Testis (tissue), 2 donors: Measurements from ENCODE around the gene AAK1.

Source experiments
- POLR2A ChIP-seq: fragments of 450-650 bp; IDR thresholded peaks from one replicate; pipeline ENCODE4 v1.6.1; 2017; ENCODE audit warnings: antibody characterized with exemption, mild to moderate bottlenecking, moderate library complexity
- TF ChIP-seq, protein P1 (sequence below), 3 experiments: fragments of 450-650 bp in 2 of 3; fragments of 200-600 bp in 1 of 3; sonication (generic) in 1 of 3; IDR thresholded peaks; one replicate each; pipeline ENCODE4 v1.5.1; 2016 to 2019; ENCODE audit warnings: antibody characterized with exemption in 3 of 3, mild to moderate bottlenecking in 2 of 3, moderate library complexity in 1 of 3

DNA sequence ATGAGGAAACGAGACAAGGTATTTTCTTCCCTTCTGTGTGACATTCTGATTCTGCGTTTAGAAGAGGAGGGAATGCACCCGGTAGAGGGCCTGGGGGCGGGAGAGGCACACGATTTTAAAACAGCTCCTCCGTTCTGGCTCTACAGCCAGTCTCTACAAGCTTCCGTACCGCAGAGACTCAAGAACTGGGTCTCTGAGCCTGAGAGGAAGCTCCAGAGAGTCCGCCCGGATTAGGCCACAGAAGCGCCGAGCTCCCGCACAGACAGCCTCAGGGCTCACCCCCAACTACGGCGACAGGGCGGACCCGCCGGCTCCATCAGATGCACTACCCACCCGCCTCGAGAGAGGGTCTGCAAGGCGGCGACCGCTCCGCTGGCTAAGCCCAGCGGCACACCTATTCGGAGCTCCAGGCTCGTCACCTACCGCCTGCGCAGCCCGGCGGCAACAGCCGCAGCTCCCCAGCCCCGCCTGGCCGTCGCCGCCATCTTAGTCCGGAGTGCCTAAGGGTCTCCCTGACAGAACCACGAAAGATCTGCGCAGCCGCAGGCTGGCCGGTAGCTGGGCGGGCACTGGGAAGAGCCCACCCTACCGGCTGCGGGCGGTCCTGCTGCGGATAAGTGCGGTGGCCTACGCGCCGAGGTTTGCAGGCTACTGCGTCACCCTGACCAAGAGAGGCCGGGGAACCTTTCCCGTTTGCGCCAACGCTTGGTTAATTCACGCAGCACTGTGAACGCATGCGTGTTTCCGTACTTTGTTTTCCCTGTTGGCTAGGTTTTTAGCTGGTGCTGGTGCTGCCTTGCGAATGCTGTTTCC, 206.4 kb downstream of the AAK1 start, which contains the start of gene NFU1:
- TF ChIP-seq, protein P1, sequence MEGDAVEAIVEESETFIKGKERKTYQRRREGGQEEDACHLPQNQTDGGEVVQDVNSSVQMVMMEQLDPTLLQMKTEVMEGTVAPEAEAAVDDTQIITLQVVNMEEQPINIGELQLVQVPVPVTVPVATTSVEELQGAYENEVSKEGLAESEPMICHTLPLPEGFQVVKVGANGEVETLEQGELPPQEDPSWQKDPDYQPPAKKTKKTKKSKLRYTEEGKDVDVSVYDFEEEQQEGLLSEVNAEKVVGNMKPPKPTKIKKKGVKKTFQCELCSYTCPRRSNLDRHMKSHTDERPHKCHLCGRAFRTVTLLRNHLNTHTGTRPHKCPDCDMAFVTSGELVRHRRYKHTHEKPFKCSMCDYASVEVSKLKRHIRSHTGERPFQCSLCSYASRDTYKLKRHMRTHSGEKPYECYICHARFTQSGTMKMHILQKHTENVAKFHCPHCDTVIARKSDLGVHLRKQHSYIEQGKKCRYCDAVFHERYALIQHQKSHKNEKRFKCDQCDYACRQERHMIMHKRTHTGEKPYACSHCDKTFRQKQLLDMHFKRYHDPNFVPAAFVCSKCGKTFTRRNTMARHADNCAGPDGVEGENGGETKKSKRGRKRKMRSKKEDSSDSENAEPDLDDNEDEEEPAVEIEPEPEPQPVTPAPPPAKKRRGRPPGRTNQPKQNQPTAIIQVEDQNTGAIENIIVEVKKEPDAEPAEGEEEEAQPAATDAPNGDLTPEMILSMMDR (IDR thresholded peaks at IDR 0.05): peak; percentile 59 to 80 (median 77)
- peak; percentile 69 for TF ChIP-seq POLR2A
